GM19023 (cell line): ENCODE data around the gene RNF220.

Experiments
- ATAC-seq: cut with Tn5 transposase; IDR thresholded peaks from one replicate; pipeline ENCODE4 v1.9.1; 2021; ENCODE audit warnings: mild to moderate bottlenecking, moderate library complexity; ENCODE audit not compliant: unreplicated experiment

The RNF220 gene

GRCh38 chr1:44631333-44631646 lies 226.2 kb downstream of the RNF220 start:
- no peak for ATAC-seq

- peak; percentile 63 for ATAC-seq
Observed at GRCh38 chr1:44631647-44632539, 226.8 kb downstream of the RNF220 start.

GRCh38 chr1:44632598-44632997 lies 227.5 kb downstream of the RNF220 start:
- ATAC-seq = no peak

GRCh38 chr1:44634606-44635189 lies 229.6 kb downstream of the RNF220 start:
- ATAC-seq = no peak

- ATAC-seq = no peak
Observed at GRCh38 chr1:44635439-44635838, 230.4 kb downstream of the RNF220 start.

- ATAC-seq = no peak
Observed at GRCh38 chr1:44636083-44636687, 231.1 kb downstream of the RNF220 start.

- ATAC-seq = no peak
Observed at GRCh38 chr1:44636688-44637598, 231.9 kb downstream of the RNF220 start.

- no peak for ATAC-seq
Observed at GRCh38 chr1:44637702-44638411, 232.8 kb downstream of the RNF220 start.

GRCh38 chr1:44640200-44640853 lies 235.3 kb downstream of the RNF220 start:
- ATAC-seq = no peak

GRCh38 chr1:44641126-44642102 lies 236.4 kb downstream of the RNF220 start:
- no peak for ATAC-seq

GRCh38 chr1:44642255-44642654 lies 237.2 kb downstream of the RNF220 start:
- ATAC-seq = no peak

- no peak for ATAC-seq
Observed at GRCh38 chr1:44642925-44643324, 237.9 kb downstream of the RNF220 start.

- ATAC-seq = no peak
Observed at GRCh38 chr1:44643721-44644334, 238.8 kb downstream of the RNF220 start.

GRCh38 chr1:44644806-44645205 lies 239.8 kb downstream of the RNF220 start:
- no peak for ATAC-seq

- no peak for ATAC-seq
Observed at GRCh38 chr1:44645476-44646244, 240.6 kb downstream of the RNF220 start.

GRCh38 chr1:44646261-44647110 lies 241.4 kb downstream of the RNF220 start:
- no peak for ATAC-seq

GRCh38 chr1:44647896-44648295 lies 242.8 kb downstream of the RNF220 start:
- ATAC-seq = no peak
